Measurements from ENCODE around the gene ADAP1.

Gene ADAP1

DNA sequence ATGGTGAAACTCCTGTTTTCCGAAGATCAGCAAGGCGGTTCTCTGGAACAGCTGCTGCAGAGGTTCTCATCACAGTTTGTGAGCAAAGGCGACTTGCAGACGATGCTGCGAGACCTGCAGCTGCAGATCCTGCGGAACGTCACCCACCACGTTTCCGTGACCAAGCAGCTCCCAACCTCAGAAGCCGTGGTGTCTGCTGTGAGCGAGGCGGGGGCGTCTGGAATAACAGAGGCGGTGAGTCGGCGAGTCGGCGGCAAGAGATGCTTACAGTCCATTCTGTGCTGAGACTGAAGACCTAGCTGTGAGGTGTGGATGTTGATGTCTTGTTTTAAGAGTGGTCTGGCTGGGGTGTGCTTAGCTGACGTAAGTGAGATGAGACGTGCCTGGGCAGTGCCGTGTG lies 94.3 kb downstream of the ADAP1 start:
- TF ChIP-seq, protein P1, sequence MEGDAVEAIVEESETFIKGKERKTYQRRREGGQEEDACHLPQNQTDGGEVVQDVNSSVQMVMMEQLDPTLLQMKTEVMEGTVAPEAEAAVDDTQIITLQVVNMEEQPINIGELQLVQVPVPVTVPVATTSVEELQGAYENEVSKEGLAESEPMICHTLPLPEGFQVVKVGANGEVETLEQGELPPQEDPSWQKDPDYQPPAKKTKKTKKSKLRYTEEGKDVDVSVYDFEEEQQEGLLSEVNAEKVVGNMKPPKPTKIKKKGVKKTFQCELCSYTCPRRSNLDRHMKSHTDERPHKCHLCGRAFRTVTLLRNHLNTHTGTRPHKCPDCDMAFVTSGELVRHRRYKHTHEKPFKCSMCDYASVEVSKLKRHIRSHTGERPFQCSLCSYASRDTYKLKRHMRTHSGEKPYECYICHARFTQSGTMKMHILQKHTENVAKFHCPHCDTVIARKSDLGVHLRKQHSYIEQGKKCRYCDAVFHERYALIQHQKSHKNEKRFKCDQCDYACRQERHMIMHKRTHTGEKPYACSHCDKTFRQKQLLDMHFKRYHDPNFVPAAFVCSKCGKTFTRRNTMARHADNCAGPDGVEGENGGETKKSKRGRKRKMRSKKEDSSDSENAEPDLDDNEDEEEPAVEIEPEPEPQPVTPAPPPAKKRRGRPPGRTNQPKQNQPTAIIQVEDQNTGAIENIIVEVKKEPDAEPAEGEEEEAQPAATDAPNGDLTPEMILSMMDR (conservative IDR thresholded peaks at IDR 0.05; ENCODE audit: control insufficient read depth, insufficient read depth, low read depth, low read length), result no peak
- no peak for DNase-seq (ENCODE audit: low read depth)

DNA sequence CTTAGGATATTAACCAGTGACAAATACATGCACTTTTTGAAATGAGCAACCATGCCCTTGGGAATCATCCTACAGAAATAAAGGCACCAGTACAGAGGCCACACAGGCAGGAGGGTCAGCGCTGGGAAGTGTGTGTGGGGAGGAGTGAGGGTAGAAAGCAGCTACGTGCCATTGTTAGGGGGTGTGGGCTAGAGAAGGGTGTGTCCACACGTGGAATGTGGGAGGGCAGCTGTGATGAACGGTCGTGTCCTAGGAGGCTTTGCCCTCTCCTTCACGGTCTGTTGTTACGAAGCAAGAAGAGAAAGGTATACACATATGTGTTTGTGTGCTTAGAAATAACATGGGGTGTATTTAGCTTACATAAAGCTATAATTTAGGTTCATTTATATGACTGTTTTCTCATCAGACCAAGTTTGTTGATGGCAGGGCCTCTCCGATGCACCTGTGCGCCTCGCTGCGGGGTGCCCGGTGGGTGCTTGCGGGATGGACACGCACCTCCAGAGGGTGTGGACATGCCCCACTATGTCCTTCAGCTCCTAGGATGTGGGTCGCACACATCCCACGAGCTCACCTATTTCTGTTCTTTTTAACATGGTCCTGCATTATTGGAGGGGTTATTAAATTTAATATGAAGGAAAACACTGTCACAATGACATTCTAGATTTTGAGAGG lies 95.0 kb downstream of the ADAP1 start:
- DNase-seq (ENCODE audit: low read depth), result no peak
- no peak overlapping the region for H3K4me3 ChIP-seq (ENCODE audit: control insufficient read depth, low read depth, low read length)
- TF ChIP-seq, protein P1 (conservative IDR thresholded peaks at IDR 0.05; ENCODE audit: control insufficient read depth, insufficient read depth, low read depth, low read length), result no peak

More for the DNA sequence above, 94.3 kb downstream of the ADAP1 start:
- H3K4me3 ChIP-seq (ENCODE audit: control insufficient read depth, low read depth, low read length), result no peak overlapping the region

DNA sequence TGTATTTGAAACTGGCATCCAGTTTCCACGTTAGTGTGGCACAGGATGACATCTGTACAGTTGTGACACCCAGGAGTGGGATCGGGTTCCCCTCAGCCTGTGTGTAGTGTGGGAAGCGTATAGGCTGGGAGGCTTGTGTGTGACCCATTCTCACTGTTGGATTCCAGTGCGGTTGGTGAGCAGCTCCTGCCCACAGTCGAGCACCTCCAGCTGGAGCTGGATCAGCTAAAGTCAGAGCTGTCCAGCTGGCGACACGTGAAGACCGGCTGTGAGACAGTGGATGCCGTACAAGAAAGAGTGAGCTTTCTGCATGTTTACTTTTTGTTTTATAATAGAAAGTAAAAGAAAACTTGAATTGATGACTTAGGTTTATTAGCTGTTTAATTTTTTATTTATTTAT lies 96.8 kb downstream of the ADAP1 start:
- no peak overlapping the region for H3K4me3 ChIP-seq (ENCODE audit: control insufficient read depth, low read depth, low read length)
- TF ChIP-seq, protein P1 (conservative IDR thresholded peaks at IDR 0.05; ENCODE audit: control insufficient read depth, insufficient read depth, low read depth, low read length), result no peak
- DNase-seq (ENCODE audit: low read depth), result peak; percentile 50

- DNase-seq (ENCODE audit: low read depth), result no peak
- no peak overlapping the region for H3K4me3 ChIP-seq (ENCODE audit: control insufficient read depth, low read depth, low read length)
- TF ChIP-seq, protein P1 (conservative IDR thresholded peaks at IDR 0.05; ENCODE audit: control insufficient read depth, insufficient read depth, low read depth, low read length), result no peak
These were observed 97.9 kb downstream of the ADAP1 start for GRCh38 chr7:856444-857095.

GRCh38 chr7:855686-856369 lies 98.7 kb downstream of the ADAP1 start:
- TF ChIP-seq, protein P1 (conservative IDR thresholded peaks at IDR 0.05; ENCODE audit: control insufficient read depth, insufficient read depth, low read depth, low read length), result no peak
- no peak overlapping the region for H3K4me3 ChIP-seq (ENCODE audit: control insufficient read depth, low read depth, low read length)
- DNase-seq (ENCODE audit: low read depth), result no peak

- TF ChIP-seq, protein P1 (conservative IDR thresholded peaks at IDR 0.05; ENCODE audit: control insufficient read depth, insufficient read depth, low read depth, low read length), result no peak
- DNase-seq (ENCODE audit: low read depth), result no peak
These were observed 100.2 kb downstream of the ADAP1 start for GRCh38 chr7:854118-854775.

More at GRCh38 chr7:854118-854775, 100.2 kb downstream of the ADAP1 start:
- no peak overlapping the region for H3K4me3 ChIP-seq (ENCODE audit: control insufficient read depth, low read depth, low read length)

All from fibroblast of mammary gland (primary cell).